HFFc6 (cell line): ENCODE data around the gene STK39. TPM values are rescaled to one million over a fixed set of nuclear protein-coding genes. Genes with fewer than 3 reads are reported as not detected.
A peak's percentile ranks its signal among the peaks of the same experiment; 100 is the strongest.

Experiments
- DNase-seq: peaks from one replicate; pipeline ENCODE4 v3.0.0-alpha.2; 2018
- H3K27ac Mint-ChIP-seq: 2 replicates; pipeline ENCODE4 v1.8.0; 2020; ENCODE audit warnings: mild to moderate bottlenecking, mixed read lengths
- H3K27me3 Mint-ChIP-seq: 2 replicates; pipeline ENCODE4 v1.8.0; 2021; ENCODE audit warnings: mild to moderate bottlenecking, moderate library complexity, mixed read lengths; ENCODE audit not compliant: insufficient read depth
- H3K36me3 Mint-ChIP-seq: 2 replicates; pipeline ENCODE4 v1.8.0; 2021; ENCODE audit warnings: low read depth, mixed read lengths
- H3K4me1 Mint-ChIP-seq: 2 replicates; pipeline ENCODE4 v1.8.0; 2020; ENCODE audit warnings: low read depth, mixed read lengths
- H3K4me3 Mint-ChIP-seq: 2 replicates; pipeline ENCODE4 v1.8.0; 2020; ENCODE audit warnings: mild to moderate bottlenecking, moderate library complexity, mixed read lengths
- H3K9me3 Mint-ChIP-seq: 2 replicates; pipeline ENCODE4 v1.8.0; 2020; ENCODE audit warnings: mild to moderate bottlenecking, mixed read lengths
- total RNA-seq, 6 experiments: library from RNA; stranded (reverse); fragmentation: NEBNext Ultra II Directional; extraction: Animal tissue kit (Norgen Biotek cat#: 25700); gene quantifications; 2 replicates in 1 of 6; 3 replicates in 5 of 6; pipeline ENCODE4 v1.2.3, GENCODE V29; 2021
- TF ChIP-seq, protein P1 (sequence below): fragments of 200-600 bp; sonication (generic); IDR thresholded peaks from 2 replicates; pipeline ENCODE4 v1.5.0; 2021; ENCODE audit warnings: antibody characterized with exemption, mild to moderate bottlenecking

STK39 gene
- total RNA-seq, 6 experiments from 2014 or later, result 27.7 to 36.4 (median 33.4) TPM

- Mint-ChIP-seq H3K27me3 (no peaks in the 10 kb centered on the region), H3K9me3 (no peaks in the 10 kb centered on the region), H3K36me3 (no peaks in the 10 kb centered on the region), H3K4me3 (no peak overlapping the region), H3K27ac (no peak overlapping the region), H3K4me1 (peaks cover 8% of the 10 kb centered on the region)
- no peak for DNase-seq
- TF ChIP-seq, protein P1, sequence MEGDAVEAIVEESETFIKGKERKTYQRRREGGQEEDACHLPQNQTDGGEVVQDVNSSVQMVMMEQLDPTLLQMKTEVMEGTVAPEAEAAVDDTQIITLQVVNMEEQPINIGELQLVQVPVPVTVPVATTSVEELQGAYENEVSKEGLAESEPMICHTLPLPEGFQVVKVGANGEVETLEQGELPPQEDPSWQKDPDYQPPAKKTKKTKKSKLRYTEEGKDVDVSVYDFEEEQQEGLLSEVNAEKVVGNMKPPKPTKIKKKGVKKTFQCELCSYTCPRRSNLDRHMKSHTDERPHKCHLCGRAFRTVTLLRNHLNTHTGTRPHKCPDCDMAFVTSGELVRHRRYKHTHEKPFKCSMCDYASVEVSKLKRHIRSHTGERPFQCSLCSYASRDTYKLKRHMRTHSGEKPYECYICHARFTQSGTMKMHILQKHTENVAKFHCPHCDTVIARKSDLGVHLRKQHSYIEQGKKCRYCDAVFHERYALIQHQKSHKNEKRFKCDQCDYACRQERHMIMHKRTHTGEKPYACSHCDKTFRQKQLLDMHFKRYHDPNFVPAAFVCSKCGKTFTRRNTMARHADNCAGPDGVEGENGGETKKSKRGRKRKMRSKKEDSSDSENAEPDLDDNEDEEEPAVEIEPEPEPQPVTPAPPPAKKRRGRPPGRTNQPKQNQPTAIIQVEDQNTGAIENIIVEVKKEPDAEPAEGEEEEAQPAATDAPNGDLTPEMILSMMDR, result no peak
Observed at GRCh38 chr2:168056242-168056787, 191.1 kb downstream of the STK39 start.

DNA sequence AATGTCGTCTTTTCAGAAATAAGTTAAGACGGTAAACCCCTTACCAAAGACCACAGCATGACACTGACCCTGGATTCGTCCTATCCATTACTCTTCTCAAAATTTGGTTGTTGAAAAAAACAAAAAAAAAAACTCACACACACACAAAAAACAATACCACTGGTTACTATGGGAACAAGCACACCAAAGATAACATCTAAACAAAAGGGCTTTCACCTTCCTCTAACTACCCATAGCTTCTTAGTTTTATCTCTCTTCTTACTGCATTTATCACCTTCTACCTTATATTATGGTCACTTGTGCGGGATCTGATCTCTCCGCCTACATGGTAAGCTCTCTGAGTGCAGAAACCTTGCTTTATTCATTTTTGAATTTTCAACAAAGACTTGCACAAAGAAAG, 192.7 kb downstream of the STK39 start:
- no peak overlapping the region for H3K27ac Mint-ChIP-seq
- H3K4me1 Mint-ChIP-seq, result no peaks in the 10 kb centered on the region
- TF ChIP-seq, protein P1, result no peak

GRCh38 chr2:168053676-168054075, 193.7 kb downstream of the STK39 start:
- DNase-seq, result no peak
- H3K9me3 Mint-ChIP-seq, result no peaks in the 10 kb centered on the region
- no peaks in the 10 kb centered on the region for H3K27me3 Mint-ChIP-seq
- H3K36me3 Mint-ChIP-seq, result no peaks in the 10 kb centered on the region
- TF ChIP-seq, protein P1, result no peak
- H3K4me3 Mint-ChIP-seq, result no peak overlapping the region
- H3K27ac Mint-ChIP-seq, result no peak overlapping the region; the same call in 1 of the 2 replicates
- no peaks in the 10 kb centered on the region for H3K4me1 Mint-ChIP-seq

More for the DNA sequence above, 192.7 kb downstream of the STK39 start:
- DNase-seq, result no peak
- no peak overlapping the region for H3K4me3 Mint-ChIP-seq
- no peaks in the 10 kb centered on the region for H3K36me3 Mint-ChIP-seq
- no peaks in the 10 kb centered on the region for H3K27me3 Mint-ChIP-seq
- H3K9me3 Mint-ChIP-seq, result no peaks in the 10 kb centered on the region

DNA sequence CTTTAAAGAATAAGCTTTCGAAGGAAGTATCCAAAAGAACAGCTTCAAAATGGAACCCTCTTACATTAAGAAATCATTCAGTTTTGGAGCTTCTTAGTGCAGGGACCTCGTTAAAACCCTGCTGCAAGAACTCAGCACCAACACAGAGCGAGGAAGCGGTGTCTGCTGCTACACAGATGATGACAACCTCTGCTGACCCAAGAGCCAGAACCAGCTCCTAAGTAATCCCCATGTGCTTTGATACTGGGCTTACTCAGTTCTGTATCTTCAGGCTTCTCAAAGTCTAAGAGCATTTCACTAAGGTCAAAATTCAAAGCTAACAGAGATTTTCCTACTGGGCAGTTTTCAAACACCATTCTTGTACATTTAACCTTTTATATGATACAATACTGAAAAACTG, 194.6 kb downstream of the STK39 start:
- Mint-ChIP-seq H3K4me3 (no peak overlapping the region), H3K27ac (no peak overlapping the region)

GRCh38 chr2:168050377-168050776, 197.0 kb downstream of the STK39 start:
- Mint-ChIP-seq H3K27ac (no peak overlapping the region), H3K4me1 (no peaks in the 10 kb centered on the region), H3K4me3 (no peak overlapping the region), H3K27me3 (no peaks in the 10 kb centered on the region; the same call in 1 of the 2 replicates), H3K9me3 (no peaks in the 10 kb centered on the region), H3K36me3 (no peaks in the 10 kb centered on the region)
- no peak for DNase-seq
- TF ChIP-seq, protein P1, result 0 out of 2 replicates have a peak, but pooled peaks have one; percentile 16

More for the DNA sequence above, 194.6 kb downstream of the STK39 start:
- Mint-ChIP-seq H3K36me3 (no peaks in the 10 kb centered on the region), H3K4me1 (no peaks in the 10 kb centered on the region), H3K9me3 (no peaks in the 10 kb centered on the region), H3K27me3 (no peaks in the 10 kb centered on the region)
- no peak for DNase-seq
- TF ChIP-seq, protein P1, result no peak
